Kidney capillary endothelial cell (primary cell): Measurements from ENCODE around the gene PSMD4.
"Not testable (repeated sequence)": the region's sequence is repeated elsewhere in the genome, so short reads cannot be mapped to it uniquely, and the experiment has no call there.

ENCODE experiments used
- DNase-seq: peaks from one replicate; pipeline ENCODE4 v3.0.0-alpha.2; 2018; ENCODE audit warnings: low spot score

PSMD4 gene

DNA sequence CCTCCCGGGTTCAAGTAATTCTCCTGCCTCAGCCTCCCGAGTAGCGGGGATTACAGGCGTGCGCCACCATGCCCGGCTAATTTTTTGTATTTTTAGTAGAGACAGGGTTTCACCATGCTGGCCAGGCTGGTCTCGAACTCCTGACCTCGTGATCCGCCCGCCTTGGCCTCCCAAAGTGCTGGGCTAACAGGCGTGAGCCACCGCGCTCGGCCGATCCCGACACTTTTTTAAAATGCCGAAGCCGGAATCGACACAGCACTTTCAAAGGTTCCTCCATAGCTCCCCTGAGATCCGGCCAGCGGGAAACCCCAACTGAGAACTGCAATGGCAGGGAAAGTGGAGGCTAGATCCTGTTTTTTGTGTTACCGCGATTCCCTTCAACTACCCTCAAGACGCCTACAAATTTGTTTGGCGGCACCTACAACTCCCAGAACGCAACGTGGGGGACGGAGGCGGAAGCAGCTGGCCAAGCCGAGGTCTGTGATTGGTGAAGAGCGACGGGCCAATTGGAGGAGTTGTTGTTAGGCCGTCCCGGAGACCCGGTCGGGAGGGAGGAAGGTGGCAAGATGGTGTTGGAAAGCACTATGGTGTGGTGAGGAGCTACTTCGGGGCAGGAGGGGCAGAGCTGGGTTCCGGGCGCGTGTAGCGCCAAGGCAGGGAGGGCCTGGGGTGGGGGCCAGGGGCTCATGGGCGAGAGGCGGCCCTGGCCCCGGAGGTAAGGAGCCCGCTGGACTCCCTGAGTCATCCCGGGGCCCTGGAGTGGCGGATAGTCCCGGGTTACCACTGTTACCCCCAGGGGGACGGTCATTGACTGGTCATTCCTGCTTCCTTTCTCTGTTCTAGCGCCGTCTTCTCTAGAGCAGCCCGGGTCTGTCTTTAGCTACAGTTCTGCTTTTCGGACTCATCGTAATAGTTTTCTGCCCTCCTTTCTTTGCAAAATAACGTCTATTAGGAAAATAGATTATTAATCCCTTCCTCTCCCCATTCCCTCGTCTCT, at the start of gene PSMD4:
Gene PSMD4 (plus strand): TSS at position 518 of the 997 bp plus-strand sequence. CDS start 49 bp downstream, at position 567.
- DNase-seq = peak; percentile 95

DNA sequence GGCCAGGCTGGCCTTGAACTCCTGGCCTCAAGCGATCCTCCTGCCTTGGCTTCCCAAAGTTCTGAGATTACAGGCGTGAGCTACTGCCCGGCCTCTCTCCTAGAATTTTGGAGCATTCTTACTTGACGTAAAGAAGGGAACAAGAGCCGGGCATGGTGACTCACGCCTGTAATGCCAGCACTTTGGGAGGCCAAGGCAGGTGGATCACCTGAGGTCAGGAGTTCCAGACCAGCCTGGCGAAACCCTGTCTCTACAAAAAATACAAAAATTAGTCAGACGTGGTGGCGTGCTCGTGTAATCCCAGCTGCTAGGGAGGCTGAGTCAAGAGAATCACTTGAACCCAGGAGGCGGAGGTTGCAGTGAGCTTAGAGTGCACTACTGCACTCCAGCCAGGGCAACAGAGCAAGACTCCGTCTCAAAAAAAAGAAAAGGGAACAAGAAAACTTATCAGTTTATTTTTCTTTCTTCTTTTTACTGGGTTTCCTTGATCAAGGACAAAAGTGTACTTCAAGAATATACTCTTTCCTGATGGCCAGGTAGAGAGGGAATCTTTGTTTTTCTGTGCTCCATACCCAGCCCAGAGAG, 49.1 kb upstream of the PSMD4 start:
- DNase-seq = not testable (repeated sequence)

- DNase-seq = no peak
Observed at GRCh38 chr1:151210830-151211229, 43.7 kb upstream of the PSMD4 start.

- no peak for DNase-seq
Observed at GRCh38 chr1:151211972-151212705, 42.4 kb upstream of the PSMD4 start.

DNA sequence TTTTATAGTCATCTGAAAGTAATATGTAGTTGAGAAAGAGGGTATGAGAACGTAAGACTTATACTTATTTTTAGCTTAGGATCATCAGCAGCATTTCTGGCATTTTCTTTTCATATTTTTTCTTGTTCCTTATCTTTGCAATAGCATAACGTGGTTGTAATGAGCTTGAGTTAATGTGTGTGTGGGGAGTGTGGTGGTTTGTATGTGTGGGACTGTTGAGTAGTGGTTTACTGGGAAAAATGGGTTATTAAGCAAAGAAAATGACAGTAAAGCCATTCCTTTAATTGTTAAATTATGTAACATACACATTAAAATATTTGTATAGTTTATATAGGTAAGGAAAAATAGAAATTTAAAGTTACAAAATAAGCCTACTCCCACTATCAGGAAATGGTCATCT, 41.0 kb upstream of the PSMD4 start:
- DNase-seq = no peak

DNA sequence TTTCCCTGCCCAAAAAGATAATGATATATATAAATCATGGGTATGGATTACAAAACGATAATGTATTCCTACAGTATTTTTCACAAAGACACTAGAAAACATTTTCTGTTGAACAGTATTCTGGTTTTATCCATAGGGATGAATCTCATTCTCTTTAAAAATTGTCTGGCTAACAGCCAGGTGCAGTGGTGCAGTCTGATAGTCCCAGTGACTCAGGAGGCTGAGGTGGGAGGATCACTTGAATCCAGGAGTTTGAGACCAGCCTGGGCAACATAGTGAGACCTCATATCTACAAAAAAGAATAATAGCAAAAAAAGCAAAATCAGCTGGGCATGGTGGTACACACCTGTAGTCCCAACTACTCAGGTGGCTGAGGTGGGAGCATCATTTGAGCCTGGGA, 32.9 kb upstream of the PSMD4 start:
- no peak for DNase-seq

DNA sequence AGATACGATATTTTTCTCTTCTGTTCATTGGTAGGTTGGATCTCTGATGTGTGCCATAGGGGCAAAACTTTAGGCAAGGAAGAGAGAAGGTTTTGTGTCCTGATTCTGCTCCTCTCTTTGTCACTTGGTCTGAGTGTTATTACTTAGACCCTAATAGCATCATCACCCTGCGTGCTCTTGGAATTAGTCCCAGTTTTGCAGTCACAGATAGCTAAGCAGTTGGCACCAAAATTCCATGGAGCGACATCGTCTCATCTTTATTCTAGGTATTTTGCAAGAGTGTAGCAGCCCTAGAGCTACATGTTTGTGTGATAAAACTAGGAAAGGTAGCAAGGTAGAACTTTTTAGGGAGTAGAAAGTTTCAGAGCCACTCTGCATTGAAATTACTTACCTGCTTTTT, 32.4 kb upstream of the PSMD4 start:
- DNase-seq = no peak

DNA sequence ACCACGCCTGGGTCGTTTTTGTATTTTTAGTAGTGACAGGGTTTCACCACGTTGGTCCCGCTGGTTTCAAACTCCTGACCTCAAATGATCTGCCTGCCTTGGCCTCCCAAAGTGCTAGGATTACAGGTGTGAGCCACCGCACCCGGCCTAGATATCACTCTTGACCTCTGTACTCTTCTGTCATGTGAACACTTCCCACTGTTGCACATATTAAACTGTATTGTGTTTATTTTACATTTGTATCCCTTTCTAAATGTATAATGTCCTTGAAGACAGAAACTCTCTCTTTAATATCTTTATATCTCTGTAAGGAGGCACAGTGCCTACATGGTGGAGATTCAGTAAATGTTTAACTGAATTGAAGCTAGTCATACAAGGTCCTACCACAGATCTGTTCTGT, 19.3 kb upstream of the PSMD4 start:
- no peak for DNase-seq

GRCh38 chr1:151237678-151238466, 16.7 kb upstream of the PSMD4 start:
- DNase-seq = no peak

- peak; percentile 10 for DNase-seq
Observed at GRCh38 chr1:151238467-151238739, 16.1 kb upstream of the PSMD4 start.

GRCh38 chr1:151242442-151242841, 12.1 kb upstream of the PSMD4 start:
- DNase-seq = no peak

DNA sequence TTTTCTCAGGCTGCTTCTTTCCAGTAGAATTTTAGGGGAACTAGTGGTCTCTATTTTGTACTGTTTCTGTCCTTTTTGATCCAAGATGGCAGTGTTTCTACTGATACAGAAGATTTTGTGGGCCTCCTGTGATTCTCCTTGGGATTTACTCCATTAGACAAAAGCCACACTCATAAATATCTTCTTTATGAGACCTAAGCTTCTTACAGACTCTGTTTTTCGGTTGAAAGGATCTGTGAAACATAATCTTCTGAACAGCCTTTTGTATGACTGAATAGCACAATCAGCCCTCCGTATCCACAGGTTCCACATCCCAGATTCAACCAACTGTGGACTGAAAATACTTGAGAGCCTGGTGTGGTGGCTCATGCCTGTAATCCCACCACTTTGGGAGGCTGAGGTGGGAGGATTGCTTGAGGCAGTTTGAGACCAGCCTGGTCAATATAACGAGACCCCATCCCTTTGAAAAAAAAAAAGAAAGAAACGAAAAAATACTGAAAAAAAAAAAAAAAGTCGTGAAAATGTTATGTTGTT, 10.8 kb upstream of the PSMD4 start:
- DNase-seq = no peak

DNA sequence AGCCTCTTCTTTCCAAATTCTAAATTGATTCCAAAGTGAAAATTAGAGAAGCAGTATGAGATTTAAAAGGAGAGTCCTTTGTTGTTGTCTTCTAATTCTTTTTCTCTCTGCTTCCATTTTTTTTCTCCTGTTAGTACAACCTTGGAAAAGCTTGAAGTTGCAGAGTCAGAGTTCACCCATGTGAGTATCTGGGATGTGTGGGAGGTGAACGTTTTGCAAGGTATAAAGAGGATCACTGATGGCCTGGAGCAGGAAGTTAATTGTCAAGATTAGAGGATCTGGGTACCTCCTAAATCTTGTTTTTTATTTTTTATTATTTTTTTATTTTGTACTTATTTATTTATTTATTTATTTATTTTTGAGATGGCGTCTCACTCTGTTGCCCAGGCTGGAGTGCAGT, 7.7 kb upstream of the PSMD4 start:
- no peak for DNase-seq

GRCh38 chr1:151251656-151252470, 2.7 kb upstream of the PSMD4 start:
- peak; percentile 64 for DNase-seq

GRCh38 chr1:151255381-151255780, 847 bp downstream of the PSMD4 start:
- DNase-seq = no peak

GRCh38 chr1:151259351-151259750, 4.8 kb downstream of the PSMD4 start:
- DNase-seq = no peak

DNA sequence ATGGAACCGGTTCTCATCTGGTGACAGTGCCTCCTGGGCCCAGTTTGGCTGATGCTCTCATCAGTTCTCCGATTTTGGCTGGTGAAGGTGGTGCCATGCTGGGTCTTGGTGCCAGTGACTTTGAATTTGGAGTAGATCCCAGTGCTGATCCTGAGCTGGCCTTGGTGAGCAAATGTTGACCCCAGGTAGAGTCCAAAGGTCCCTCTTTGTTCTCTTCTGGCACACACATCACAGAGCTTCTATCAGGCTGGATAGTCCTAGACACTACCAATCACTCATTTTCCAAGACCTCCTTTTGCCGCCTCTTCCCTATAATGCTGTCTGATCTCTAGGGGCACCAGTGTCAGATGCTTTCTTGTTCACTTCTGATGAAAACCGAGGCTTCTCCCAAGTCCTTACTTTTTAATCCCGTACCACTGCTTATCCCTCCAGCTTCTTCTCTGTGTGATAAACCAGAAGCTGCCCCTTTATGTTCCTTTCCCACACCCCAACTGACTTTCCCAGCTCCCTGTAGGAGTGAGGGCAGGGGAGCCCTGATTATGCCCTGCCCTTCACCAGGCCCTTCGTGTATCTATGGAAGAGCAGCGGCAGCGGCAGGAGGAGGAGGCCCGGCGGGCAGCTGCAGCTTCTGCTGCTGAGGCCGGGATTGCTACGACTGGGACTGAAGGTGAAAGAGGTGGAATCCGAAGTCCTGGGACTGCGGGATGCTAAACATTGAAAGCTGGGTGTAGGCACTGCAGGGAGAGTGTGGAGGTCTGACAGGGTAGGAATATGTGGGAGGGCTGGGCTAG, 11.1 kb downstream of the PSMD4 start:
- no peak for DNase-seq

- DNase-seq = no peak
Observed at GRCh38 chr1:151266315-151266714, 11.8 kb downstream of the PSMD4 start.

DNA sequence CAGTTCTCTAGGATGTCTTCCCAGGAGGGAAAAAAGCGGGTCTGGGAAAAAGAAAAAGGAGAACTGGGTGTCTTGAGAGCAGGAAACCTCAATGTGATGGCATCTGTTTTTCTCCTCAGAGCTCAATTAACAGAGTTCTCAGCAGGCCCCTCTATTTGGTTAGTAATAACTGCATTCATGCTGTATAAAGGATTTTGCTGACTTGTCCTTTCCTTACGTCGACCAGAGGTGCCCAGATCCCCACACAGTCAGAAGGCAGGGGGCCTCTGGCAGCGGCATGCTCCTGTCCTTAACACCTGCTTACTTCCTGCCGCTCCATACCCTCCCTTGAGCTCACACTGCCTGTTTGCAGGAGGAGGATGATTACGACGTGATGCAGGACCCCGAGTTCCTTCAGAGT, 12.3 kb downstream of the PSMD4 start:
- no peak for DNase-seq

GRCh38 chr1:151267760-151268159, 13.2 kb downstream of the PSMD4 start:
- DNase-seq = no peak
